ENCODE results near the gene CDK16. TPM values are rescaled to one million over a fixed set of nuclear protein-coding genes. Genes with fewer than 3 reads are reported as not detected.

Gene CDK16
- total RNA-seq: 61.2 and 65.4 TPM in 2 replicates

- H3K4me3 ChIP-seq (ENCODE audit: insufficient read depth, low read length): peak within 1 kb of the TSS; percentile 84
- H3K79me2 ChIP-seq (ENCODE audit: insufficient read depth, low read length): peaks cover 51% of the 10 kb centered on the region
- H3K36me3 ChIP-seq (ENCODE audit: insufficient read depth, low read length): peaks cover 34% of the 10 kb centered on the region
- TF ChIP-seq, protein P1, sequence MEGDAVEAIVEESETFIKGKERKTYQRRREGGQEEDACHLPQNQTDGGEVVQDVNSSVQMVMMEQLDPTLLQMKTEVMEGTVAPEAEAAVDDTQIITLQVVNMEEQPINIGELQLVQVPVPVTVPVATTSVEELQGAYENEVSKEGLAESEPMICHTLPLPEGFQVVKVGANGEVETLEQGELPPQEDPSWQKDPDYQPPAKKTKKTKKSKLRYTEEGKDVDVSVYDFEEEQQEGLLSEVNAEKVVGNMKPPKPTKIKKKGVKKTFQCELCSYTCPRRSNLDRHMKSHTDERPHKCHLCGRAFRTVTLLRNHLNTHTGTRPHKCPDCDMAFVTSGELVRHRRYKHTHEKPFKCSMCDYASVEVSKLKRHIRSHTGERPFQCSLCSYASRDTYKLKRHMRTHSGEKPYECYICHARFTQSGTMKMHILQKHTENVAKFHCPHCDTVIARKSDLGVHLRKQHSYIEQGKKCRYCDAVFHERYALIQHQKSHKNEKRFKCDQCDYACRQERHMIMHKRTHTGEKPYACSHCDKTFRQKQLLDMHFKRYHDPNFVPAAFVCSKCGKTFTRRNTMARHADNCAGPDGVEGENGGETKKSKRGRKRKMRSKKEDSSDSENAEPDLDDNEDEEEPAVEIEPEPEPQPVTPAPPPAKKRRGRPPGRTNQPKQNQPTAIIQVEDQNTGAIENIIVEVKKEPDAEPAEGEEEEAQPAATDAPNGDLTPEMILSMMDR (IDR thresholded peaks at IDR 0.05; ENCODE audit: extremely low read depth, low read depth, low read length): no peak
- H3K4me2 ChIP-seq (ENCODE audit: insufficient read depth, low read length): peak within 1 kb of the TSS; percentile 92
- peaks cover 31% of the 10 kb centered on the region for H3K4me1 ChIP-seq (ENCODE audit: insufficient read depth, low read length)
- peak within 1 kb of the TSS; percentile 95 for H2AFZ ChIP-seq (ENCODE audit: low read length)
- DNase-seq (ENCODE audit: insufficient read length, low spot score, missing footprints): peak; percentile 99
- H4K20me1 ChIP-seq (ENCODE audit: insufficient read depth, low read length): peaks cover 64% of the 10 kb centered on the region
- H3K9me3 ChIP-seq (ENCODE audit: low read depth, low read length): no peaks in the 10 kb centered on the region
- H3K27me3 ChIP-seq (ENCODE audit: insufficient read depth, low read length): no peaks in the 10 kb centered on the region
- H3K27ac ChIP-seq (ENCODE audit: low read depth, low read length): peak within 1 kb of the TSS; percentile 97
Measured at GRCh38 chrX:47218280-47218919, at the start of gene CDK16. Gene CDK16 (plus strand): TSS chrX:47218681. CDS start chrX:47223558, 4,877 bp downstream.

DNA sequence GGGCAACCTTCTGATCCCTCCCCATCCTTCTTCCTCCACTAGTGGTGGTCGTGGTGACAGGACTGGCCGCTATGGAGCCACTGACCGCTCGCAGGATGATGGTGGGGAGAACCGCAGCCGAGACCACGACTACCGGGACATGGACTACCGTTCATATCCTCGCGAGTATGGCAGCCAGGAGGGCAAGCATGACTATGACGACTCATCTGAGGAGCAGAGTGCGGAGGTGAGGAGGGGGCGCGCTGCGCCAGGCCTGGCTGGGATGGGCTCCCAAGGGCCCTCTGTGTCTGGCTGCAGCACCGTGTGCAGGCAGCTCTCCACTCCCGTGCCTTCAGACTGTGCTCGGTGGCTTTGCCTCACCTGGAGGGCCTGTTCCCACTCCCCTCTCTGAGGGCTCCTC is 49.2 kb upstream of the CDK16 start:
- TF ChIP-seq, protein P1 (IDR thresholded peaks at IDR 0.05; ENCODE audit: extremely low read depth, low read depth, low read length): no peak

GRCh38 chrX:47169726-47170515 is 48.6 kb upstream of the CDK16 start:
- Histone ChIP-seq H3K4me3 (ENCODE audit: insufficient read depth, low read length) (no peak overlapping the region), H3K27ac (ENCODE audit: low read depth, low read length) (no peak overlapping the region), H3K27me3 (ENCODE audit: insufficient read depth, low read length) (peaks cover 5% of the 10 kb centered on the region), H3K4me2 (ENCODE audit: insufficient read depth, low read length) (no peak overlapping the region), H3K9me3 (ENCODE audit: low read depth, low read length) (no peaks in the 10 kb centered on the region), H3K36me3 (ENCODE audit: insufficient read depth, low read length) (peaks cover 23% of the 10 kb centered on the region), H2AFZ (ENCODE audit: low read length) (no peak overlapping the region), H4K20me1 (ENCODE audit: insufficient read depth, low read length) (peaks cover 21% of the 10 kb centered on the region), H3K4me1 (ENCODE audit: insufficient read depth, low read length) (no peaks in the 10 kb centered on the region), H3K79me2 (ENCODE audit: insufficient read depth, low read length) (peaks cover 39% of the 10 kb centered on the region)
- TF ChIP-seq, protein P1 (IDR thresholded peaks at IDR 0.05; ENCODE audit: extremely low read depth, low read depth, low read length): no peak
- peak; percentile 85 for DNase-seq (ENCODE audit: insufficient read length, low spot score, missing footprints)

More for the DNA sequence above, 49.2 kb upstream of the CDK16 start:
- Histone ChIP-seq H3K27me3 (ENCODE audit: insufficient read depth, low read length) (peaks cover 5% of the 10 kb centered on the region), H2AFZ (ENCODE audit: low read length) (no peak overlapping the region), H3K27ac (ENCODE audit: low read depth, low read length) (no peak overlapping the region), H4K20me1 (ENCODE audit: insufficient read depth, low read length) (peaks cover 21% of the 10 kb centered on the region), H3K79me2 (ENCODE audit: insufficient read depth, low read length) (peaks cover 45% of the 10 kb centered on the region), H3K4me3 (ENCODE audit: insufficient read depth, low read length) (no peak overlapping the region), H3K9me3 (ENCODE audit: low read depth, low read length) (no peaks in the 10 kb centered on the region), H3K36me3 (ENCODE audit: insufficient read depth, low read length) (peaks cover 23% of the 10 kb centered on the region), H3K4me2 (ENCODE audit: insufficient read depth, low read length) (no peak overlapping the region), H3K4me1 (ENCODE audit: insufficient read depth, low read length) (no peaks in the 10 kb centered on the region)
- no peak for DNase-seq (ENCODE audit: insufficient read length, low spot score, missing footprints)

Data from osteoblast (primary cell).